GDM1 (cell line): ENCODE data around the gene RASSF1.

Experiments
- DNase-seq: peaks from one replicate; lab custom pipeline; 2025; lab: John Stamatoyannopoulos, UW

The RASSF1 gene

GRCh38 chr3:50340448-50341329 lies at the start of gene RASSF1:
TSS of gene RASSF1 (minus strand) at chr3:50340836. CDS start at chr3:50340805, 31 bp downstream.
- peak; percentile 50 for DNase-seq

- no peak for DNase-seq
These were observed 48.8 kb upstream of the RASSF1 start for GRCh38 chr3:50389414-50389767.

- DNase-seq: no peak
These were observed 48.2 kb upstream of the RASSF1 start for GRCh38 chr3:50388720-50389413.

- DNase-seq: no peak
These were observed 47.5 kb upstream of the RASSF1 start for GRCh38 chr3:50388016-50388719.

- DNase-seq: no peak
These were observed 45.1 kb upstream of the RASSF1 start for GRCh38 chr3:50385754-50386153.

GRCh38 chr3:50383750-50384149 lies 43.1 kb upstream of the RASSF1 start:
- DNase-seq: no peak

GRCh38 chr3:50382722-50383121 lies 42.1 kb upstream of the RASSF1 start:
- DNase-seq: no peak

GRCh38 chr3:50381383-50381782 lies 40.7 kb upstream of the RASSF1 start:
- DNase-seq: no peak

- DNase-seq: no peak
These were observed 39.9 kb upstream of the RASSF1 start for GRCh38 chr3:50380405-50381085.

- no peak for DNase-seq
These were observed 38.1 kb upstream of the RASSF1 start for GRCh38 chr3:50378757-50379156.

GRCh38 chr3:50378024-50378423 lies 37.4 kb upstream of the RASSF1 start:
- DNase-seq: no peak

- no peak for DNase-seq
These were observed 34.8 kb upstream of the RASSF1 start for GRCh38 chr3:50375258-50375931.

GRCh38 chr3:50374363-50375257 lies 34.0 kb upstream of the RASSF1 start:
- no peak for DNase-seq

- no peak for DNase-seq
These were observed 32.8 kb upstream of the RASSF1 start for GRCh38 chr3:50373146-50374051.

GRCh38 chr3:50372349-50372748 lies 31.7 kb upstream of the RASSF1 start:
- DNase-seq: peak; percentile 17

- DNase-seq: no peak
These were observed 30.6 kb upstream of the RASSF1 start for GRCh38 chr3:50371133-50371685.

- DNase-seq: no peak
These were observed 30.0 kb upstream of the RASSF1 start for GRCh38 chr3:50370594-50370993.

GRCh38 chr3:50369012-50369670 lies 28.5 kb upstream of the RASSF1 start:
- no peak for DNase-seq

GRCh38 chr3:50365842-50366220 lies 25.2 kb upstream of the RASSF1 start:
- DNase-seq: no peak
